Measurements from ENCODE around the gene OAT.

OAT gene

DNA sequence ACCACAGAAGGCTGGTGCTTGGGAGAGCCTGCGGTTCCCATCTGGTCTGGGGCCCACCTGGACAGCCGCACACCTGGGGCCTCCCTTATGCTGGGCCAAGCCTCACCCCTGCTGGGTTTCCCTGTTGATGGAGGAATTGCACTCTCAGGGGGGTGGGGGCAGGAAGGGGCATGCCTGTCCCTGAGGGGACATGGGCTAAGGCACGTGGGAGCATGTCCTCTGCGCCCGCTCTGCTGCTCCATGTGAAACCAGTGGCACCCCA, 43.4 kb downstream of the OAT start:
- ATAC-seq: no peak
- no peak for TF ChIP-seq ISL1 (CRISPR knock-in tag; IDR thresholded peaks at IDR 0.05)
- TF ChIP-seq, protein P1, sequence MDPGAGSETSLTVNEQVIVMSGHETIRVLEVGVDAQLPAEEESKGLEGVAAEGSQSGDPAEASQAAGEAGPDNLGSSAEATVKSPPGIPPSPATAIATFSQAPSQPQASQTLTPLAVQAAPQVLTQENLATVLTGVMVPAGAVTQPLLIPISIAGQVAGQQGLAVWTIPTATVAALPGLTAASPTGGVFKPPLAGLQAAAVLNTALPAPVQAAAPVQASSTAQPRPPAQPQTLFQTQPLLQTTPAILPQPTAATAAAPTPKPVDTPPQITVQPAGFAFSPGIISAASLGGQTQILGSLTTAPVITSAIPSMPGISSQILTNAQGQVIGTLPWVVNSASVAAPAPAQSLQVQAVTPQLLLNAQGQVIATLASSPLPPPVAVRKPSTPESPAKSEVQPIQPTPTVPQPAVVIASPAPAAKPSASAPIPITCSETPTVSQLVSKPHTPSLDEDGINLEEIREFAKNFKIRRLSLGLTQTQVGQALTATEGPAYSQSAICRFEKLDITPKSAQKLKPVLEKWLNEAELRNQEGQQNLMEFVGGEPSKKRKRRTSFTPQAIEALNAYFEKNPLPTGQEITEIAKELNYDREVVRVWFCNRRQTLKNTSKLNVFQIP (CRISPR knock-in tag; IDR thresholded peaks at IDR 0.05; ENCODE audit: borderline replicate concordance, low read depth): no peak

DNA sequence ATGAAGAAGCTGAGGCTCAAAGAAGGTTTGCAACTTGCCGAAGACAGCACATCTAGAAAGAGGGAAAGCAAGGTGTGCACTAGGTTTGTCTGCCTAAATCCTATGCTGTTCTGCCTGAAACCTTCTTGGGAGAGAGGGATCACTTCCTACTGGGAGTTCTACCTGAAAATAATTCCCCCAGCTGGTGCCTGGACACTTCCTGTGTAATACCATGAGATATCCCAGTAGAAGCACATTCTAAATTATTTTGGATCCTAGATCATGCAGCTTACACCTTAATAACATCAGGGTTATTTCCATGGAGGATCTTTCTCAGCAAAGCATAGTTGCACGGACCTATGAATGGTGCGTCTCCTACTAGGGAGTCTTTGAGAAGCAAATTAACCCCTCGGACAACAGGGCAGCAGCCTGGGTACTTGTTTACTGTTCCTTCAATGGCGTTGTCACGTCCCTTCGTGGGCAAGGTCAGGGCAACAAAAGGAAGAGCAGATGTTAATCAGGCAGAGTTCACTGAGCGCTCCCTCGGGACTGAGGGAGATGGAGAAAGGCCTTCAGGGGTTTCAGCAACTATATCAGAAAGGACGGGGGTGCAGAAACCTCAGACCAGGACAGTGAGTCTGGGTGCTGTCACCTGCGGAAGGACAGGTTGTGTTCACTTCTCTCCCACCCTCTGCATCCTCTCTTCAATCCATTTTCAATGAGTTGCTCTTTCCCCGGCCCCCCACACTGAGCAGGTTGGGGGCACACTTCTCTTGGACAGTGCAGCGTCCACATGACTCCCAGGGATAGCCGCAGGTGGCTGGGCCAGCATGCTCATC, 44.0 kb downstream of the OAT start:
- TF ChIP-seq, protein P2, sequence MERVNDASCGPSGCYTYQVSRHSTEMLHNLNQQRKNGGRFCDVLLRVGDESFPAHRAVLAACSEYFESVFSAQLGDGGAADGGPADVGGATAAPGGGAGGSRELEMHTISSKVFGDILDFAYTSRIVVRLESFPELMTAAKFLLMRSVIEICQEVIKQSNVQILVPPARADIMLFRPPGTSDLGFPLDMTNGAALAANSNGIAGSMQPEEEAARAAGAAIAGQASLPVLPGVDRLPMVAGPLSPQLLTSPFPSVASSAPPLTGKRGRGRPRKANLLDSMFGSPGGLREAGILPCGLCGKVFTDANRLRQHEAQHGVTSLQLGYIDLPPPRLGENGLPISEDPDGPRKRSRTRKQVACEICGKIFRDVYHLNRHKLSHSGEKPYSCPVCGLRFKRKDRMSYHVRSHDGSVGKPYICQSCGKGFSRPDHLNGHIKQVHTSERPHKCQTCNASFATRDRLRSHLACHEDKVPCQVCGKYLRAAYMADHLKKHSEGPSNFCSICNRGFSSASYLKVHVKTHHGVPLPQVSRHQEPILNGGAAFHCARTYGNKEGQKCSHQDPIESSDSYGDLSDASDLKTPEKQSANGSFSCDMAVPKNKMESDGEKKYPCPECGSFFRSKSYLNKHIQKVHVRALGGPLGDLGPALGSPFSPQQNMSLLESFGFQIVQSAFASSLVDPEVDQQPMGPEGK (CRISPR knock-in tag; IDR thresholded peaks at IDR 0.05; ENCODE audit: borderline replicate concordance): no peak
- no peak for TF ChIP-seq RARB (CRISPR knock-in tag; IDR thresholded peaks at IDR 0.05)
- TF ChIP-seq TOX (CRISPR knock-in tag; IDR thresholded peaks at IDR 0.05; ENCODE audit: borderline replicate concordance): no peak
- TF ChIP-seq, protein P3, sequence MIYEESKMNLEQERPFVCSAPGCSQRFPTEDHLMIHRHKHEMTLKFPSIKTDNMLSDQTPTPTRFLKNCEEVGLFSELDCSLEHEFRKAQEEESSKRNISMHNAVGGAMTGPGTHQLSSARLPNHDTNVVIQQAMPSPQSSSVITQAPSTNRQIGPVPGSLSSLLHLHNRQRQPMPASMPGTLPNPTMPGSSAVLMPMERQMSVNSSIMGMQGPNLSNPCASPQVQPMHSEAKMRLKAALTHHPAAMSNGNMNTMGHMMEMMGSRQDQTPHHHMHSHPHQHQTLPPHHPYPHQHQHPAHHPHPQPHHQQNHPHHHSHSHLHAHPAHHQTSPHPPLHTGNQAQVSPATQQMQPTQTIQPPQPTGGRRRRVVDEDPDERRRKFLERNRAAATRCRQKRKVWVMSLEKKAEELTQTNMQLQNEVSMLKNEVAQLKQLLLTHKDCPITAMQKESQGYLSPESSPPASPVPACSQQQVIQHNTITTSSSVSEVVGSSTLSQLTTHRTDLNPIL (CRISPR knock-in tag; IDR thresholded peaks at IDR 0.05; ENCODE audit: low read depth): no peak
- TF ChIP-seq ARNTL (CRISPR knock-in tag; IDR thresholded peaks at IDR 0.05; ENCODE audit: borderline replicate concordance, low read depth): no peak
- no peak for TF ChIP-seq ZFP30 (CRISPR knock-in tag; IDR thresholded peaks at IDR 0.05)
- TF ChIP-seq ZC3H10 (CRISPR knock-in tag; IDR thresholded peaks at IDR 0.05): no peak
- TF ChIP-seq, protein P4, sequence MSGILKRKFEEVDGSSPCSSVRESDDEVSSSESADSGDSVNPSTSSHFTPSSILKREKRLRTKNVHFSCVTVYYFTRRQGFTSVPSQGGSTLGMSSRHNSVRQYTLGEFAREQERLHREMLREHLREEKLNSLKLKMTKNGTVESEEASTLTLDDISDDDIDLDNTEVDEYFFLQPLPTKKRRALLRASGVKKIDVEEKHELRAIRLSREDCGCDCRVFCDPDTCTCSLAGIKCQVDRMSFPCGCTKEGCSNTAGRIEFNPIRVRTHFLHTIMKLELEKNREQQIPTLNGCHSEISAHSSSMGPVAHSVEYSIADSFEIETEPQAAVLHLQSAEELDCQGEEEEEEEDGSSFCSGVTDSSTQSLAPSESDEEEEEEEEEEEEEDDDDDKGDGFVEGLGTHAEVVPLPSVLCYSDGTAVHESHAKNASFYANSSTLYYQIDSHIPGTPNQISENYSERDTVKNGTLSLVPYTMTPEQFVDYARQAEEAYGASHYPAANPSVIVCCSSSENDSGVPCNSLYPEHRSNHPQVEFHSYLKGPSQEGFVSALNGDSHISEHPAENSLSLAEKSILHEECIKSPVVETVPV (CRISPR knock-in tag; IDR thresholded peaks at IDR 0.05): no peak
- no peak for TF ChIP-seq PPARA (CRISPR knock-in tag; IDR thresholded peaks at IDR 0.05; ENCODE audit: borderline replicate concordance)
- ATAC-seq: no peak

DNA sequence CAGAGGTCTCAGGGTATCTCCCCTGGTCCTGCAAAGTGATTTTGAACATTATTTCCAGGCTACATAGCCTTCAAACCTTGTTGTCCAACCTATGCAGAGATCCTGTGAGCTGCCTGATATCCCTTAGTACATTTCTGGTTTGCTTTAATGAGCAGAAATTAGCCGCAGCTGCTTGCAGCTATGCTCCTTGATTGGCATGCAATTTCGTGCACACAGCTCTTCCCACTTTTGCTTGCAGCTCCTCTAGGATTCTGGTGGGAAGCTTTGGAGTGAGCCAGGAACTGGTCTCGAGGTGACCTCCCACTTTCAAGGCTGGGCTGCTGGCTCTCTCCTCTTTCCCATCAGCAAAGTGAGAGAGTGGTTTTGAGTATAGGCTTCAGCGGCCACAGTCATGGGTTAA, 45.8 kb downstream of the OAT start:
- TF ChIP-seq TCF4 (CRISPR knock-in tag; IDR thresholded peaks at IDR 0.05; ENCODE audit: borderline replicate concordance) (no peak), ISL1 (CRISPR knock-in tag; IDR thresholded peaks at IDR 0.05) (no peak), ZFP3 (CRISPR knock-in tag; IDR thresholded peaks at IDR 0.05) (no peak), ESRRG (CRISPR knock-in tag; IDR thresholded peaks at IDR 0.05) (no peak), BACH2 (CRISPR knock-in tag; IDR thresholded peaks at IDR 0.05; ENCODE audit: borderline replicate concordance) (no peak), ZNF565 (CRISPR knock-in tag; conservative IDR thresholded peaks at IDR 0.05; ENCODE audit: low read depth) (no peak), CSDC2 (CRISPR knock-in tag; IDR thresholded peaks at IDR 0.05) (no peak), OSR1 (CRISPR knock-in tag; IDR thresholded peaks at IDR 0.05) (no peak), ZNF8 (CRISPR knock-in tag; IDR thresholded peaks at IDR 0.05) (no peak), RARB (CRISPR knock-in tag; IDR thresholded peaks at IDR 0.05) (no peak), SNAI2 (CRISPR knock-in tag; IDR thresholded peaks at IDR 0.05) (no peak), ARNTL (CRISPR knock-in tag; IDR thresholded peaks at IDR 0.05; ENCODE audit: borderline replicate concordance, low read depth) (no peak)
- TF ChIP-seq, protein P3 (CRISPR knock-in tag; IDR thresholded peaks at IDR 0.05; ENCODE audit: low read depth): no peak
- TF ChIP-seq, protein P5, sequence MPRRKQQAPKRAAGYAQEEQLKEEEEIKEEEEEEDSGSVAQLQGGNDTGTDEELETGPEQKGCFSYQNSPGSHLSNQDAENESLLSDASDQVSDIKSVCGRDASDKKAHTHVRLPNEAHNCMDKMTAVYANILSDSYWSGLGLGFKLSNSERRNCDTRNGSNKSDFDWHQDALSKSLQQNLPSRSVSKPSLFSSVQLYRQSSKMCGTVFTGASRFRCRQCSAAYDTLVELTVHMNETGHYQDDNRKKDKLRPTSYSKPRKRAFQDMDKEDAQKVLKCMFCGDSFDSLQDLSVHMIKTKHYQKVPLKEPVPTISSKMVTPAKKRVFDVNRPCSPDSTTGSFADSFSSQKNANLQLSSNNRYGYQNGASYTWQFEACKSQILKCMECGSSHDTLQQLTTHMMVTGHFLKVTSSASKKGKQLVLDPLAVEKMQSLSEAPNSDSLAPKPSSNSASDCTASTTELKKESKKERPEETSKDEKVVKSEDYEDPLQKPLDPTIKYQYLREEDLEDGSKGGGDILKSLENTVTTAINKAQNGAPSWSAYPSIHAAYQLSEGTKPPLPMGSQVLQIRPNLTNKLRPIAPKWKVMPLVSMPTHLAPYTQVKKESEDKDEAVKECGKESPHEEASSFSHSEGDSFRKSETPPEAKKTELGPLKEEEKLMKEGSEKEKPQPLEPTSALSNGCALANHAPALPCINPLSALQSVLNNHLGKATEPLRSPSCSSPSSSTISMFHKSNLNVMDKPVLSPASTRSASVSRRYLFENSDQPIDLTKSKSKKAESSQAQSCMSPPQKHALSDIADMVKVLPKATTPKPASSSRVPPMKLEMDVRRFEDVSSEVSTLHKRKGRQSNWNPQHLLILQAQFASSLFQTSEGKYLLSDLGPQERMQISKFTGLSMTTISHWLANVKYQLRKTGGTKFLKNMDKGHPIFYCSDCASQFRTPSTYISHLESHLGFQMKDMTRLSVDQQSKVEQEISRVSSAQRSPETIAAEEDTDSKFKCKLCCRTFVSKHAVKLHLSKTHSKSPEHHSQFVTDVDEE (CRISPR knock-in tag; IDR thresholded peaks at IDR 0.05): no peak
- TF ChIP-seq, protein P2 (CRISPR knock-in tag; IDR thresholded peaks at IDR 0.05; ENCODE audit: borderline replicate concordance): no peak
- TF ChIP-seq, protein P4 (CRISPR knock-in tag; IDR thresholded peaks at IDR 0.05): no peak
- ATAC-seq: no peak

All from SK-N-SH treated with all-trans-retinoic acid at 6 μM for 48 hours (cell line).